Measurements from ENCODE around the gene RASSF8. TPM values are rescaled to one million over a fixed set of nuclear protein-coding genes. Genes with fewer than 3 reads are reported as not detected.

Gene RASSF8
- total and polyA plus RNA-seq, 2 of the 8 experiments (the other 6 are each of a cell fraction or from before 2014, with no cell fraction given), result 6.4 to 46.7 TPM

DNA sequence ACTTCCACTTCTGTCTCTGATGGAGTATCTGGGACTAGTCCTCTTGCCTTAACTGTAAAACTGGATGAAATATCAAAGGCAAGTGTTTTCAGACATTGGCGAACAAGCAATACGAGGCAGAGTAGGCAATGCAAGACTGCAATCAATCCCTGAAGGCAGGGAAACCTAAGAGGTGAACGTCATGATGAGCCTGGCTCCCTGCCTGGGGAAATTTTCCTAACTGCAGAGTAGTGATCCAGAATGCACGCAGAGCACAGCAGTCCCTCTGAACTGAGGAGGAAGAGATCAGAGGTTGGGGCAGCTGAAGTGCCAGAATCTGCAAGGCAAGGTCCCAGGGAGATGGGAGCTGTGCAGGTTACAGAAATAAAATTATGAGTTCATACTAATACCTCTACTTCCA lies 147.9 kb downstream of the RASSF8 start:
- Histone ChIP-seq H4K5ac (ENCODE audit: insufficient read length, low read depth, low read length) (no peak overlapping the region), H2BK5ac (ENCODE audit: low read depth, low read length) (no peak overlapping the region), H3K23me2 (ENCODE audit: low read depth, low read length) (no peaks in the 10 kb centered on the region), H3K79me1 (ENCODE audit: low read depth, low read length) (no peaks in the 10 kb centered on the region), H3K4me3 (ENCODE audit: extremely low read depth in 1 of 4, insufficient read depth in 2 of 4, low read depth in 3 of 4, low read length in 4 of 4) (no peak overlapping the region), H3K9me3 (ENCODE audit: insufficient read depth in 2 of 2, low read depth in 1 of 2, low read length in 1 of 2) (no peaks in the 10 kb centered on the region), H3K18ac (ENCODE audit: extremely low read depth, low read length) (no peak overlapping the region), H3K56ac (replicated peaks; ENCODE audit: insufficient read length, low read depth, low read length) (no peak overlapping the region), H2BK15ac (ENCODE audit: low read length) (no peak overlapping the region), H2AFZ (ENCODE audit: low read length) (no peak overlapping the region), H4K20me1 (replicated peaks in 1 of 2; ENCODE audit: control insufficient read depth in 1 of 2, insufficient read depth in 2 of 2, low read length in 2 of 2) (no peaks in the 10 kb centered on the region), H4K91ac (replicated peaks; ENCODE audit: insufficient read length, low read length) (no peak overlapping the region), H2BK120ac (replicated peaks; ENCODE audit: low read depth, low read length) (no peak overlapping the region), H3K27me3 (replicated peaks in 1 of 4; ENCODE audit: control insufficient read depth in 3 of 4, extremely low read depth in 1 of 4, insufficient read depth in 3 of 4, low read length in 3 of 4) (no peaks in the 10 kb centered on the region; a peak in 1 of 7 replicates), H3K27ac (ENCODE audit: low read depth, low read length) (no peak overlapping the region), H3K14ac (ENCODE audit: insufficient read length) (no peak overlapping the region), H3K79me2 (ENCODE audit: control insufficient read depth in 1 of 2, insufficient read depth in 2 of 2, low read length in 2 of 2) (no peaks in the 10 kb centered on the region), H2BK20ac (ENCODE audit: low read length) (no peak overlapping the region), H3K36me3 (ENCODE audit: control insufficient read depth in 2 of 4, insufficient read depth in 4 of 4, low read length in 3 of 4) (no peaks in the 10 kb centered on the region), H3K4me2 (ENCODE audit: insufficient read depth in 1 of 2, low read depth in 2 of 2, low read length in 2 of 2) (no peak overlapping the region), H3K23ac (ENCODE audit: insufficient read length) (no peak overlapping the region), H3K9ac (replicated peaks in 1 of 4; ENCODE audit: extremely low read depth in 1 of 4, low read depth in 3 of 4, low read length in 3 of 4) (no peak overlapping the region), H3K4me1 (replicated peaks in 1 of 4; ENCODE audit: control insufficient read depth in 3 of 4, insufficient read depth in 4 of 4, low read length in 3 of 4) (peaks cover 0 to 10% (median 4%) of the 10 kb centered on the region in 4 experiments; a peak in 3 of 7 replicates), H4K8ac (ENCODE audit: extremely low read depth, insufficient read depth, low read length) (no peak overlapping the region), H2AK5ac (ENCODE audit: low read depth, low read length) (no peak overlapping the region; the same call in 1 of the 2 replicates), H3K4ac (replicated peaks; ENCODE audit: insufficient read length, low read depth, low read length) (no peak overlapping the region), H2BK12ac (ENCODE audit: low read depth, low read length) (no peak overlapping the region)
- TF ChIP-seq KDM4A (IDR thresholded peaks at IDR 0.05; ENCODE audit: low read depth, low read length, severe bottlenecking) (no peak), TCF12 (IDR thresholded peaks at IDR 0.05; ENCODE audit: low read depth, low read length) (no peak), TAF7 (optimal IDR thresholded peaks at IDR 0.05; ENCODE audit: borderline replicate concordance, low read depth, low read length) (no peak), JUND (IDR thresholded peaks at IDR 0.05; ENCODE audit: low read length) (no peak), HDAC6 (IDR thresholded peaks at IDR 0.05; ENCODE audit: low read depth, low read length) (no peak), POLR2AphosphoS5 (IDR thresholded peaks at IDR 0.05; ENCODE audit: low read depth, low read length) (no peak), RFX5 (IDR thresholded peaks at IDR 0.05; ENCODE audit: borderline replicate concordance, low read depth, low read length) (no peak)
- TF ChIP-seq, protein P1, sequence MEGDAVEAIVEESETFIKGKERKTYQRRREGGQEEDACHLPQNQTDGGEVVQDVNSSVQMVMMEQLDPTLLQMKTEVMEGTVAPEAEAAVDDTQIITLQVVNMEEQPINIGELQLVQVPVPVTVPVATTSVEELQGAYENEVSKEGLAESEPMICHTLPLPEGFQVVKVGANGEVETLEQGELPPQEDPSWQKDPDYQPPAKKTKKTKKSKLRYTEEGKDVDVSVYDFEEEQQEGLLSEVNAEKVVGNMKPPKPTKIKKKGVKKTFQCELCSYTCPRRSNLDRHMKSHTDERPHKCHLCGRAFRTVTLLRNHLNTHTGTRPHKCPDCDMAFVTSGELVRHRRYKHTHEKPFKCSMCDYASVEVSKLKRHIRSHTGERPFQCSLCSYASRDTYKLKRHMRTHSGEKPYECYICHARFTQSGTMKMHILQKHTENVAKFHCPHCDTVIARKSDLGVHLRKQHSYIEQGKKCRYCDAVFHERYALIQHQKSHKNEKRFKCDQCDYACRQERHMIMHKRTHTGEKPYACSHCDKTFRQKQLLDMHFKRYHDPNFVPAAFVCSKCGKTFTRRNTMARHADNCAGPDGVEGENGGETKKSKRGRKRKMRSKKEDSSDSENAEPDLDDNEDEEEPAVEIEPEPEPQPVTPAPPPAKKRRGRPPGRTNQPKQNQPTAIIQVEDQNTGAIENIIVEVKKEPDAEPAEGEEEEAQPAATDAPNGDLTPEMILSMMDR (IDR thresholded peaks at IDR 0.05; ENCODE audit: control extremely low read depth in 1 of 3, insufficient read depth in 1 of 3, low read depth in 1 of 3, low read length in 3 of 3), result no peak
- TF ChIP-seq, protein P2, sequence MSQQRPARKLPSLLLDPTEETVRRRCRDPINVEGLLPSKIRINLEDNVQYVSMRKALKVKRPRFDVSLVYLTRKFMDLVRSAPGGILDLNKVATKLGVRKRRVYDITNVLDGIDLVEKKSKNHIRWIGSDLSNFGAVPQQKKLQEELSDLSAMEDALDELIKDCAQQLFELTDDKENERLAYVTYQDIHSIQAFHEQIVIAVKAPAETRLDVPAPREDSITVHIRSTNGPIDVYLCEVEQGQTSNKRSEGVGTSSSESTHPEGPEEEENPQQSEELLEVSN (IDR thresholded peaks at IDR 0.05), result no peak
- TF ChIP-seq, protein P3, sequence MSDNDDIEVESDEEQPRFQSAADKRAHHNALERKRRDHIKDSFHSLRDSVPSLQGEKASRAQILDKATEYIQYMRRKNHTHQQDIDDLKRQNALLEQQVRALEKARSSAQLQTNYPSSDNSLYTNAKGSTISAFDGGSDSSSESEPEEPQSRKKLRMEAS (IDR thresholded peaks at IDR 0.05), result no peak
- WGBS, 2 experiments (ENCODE audit: extremely low coverage in 1 of 2, insufficient coverage in 1 of 2, insufficient read length in 1 of 2, insufficient replicate concordance in 2 of 2, low coverage in 1 of 2, low lambda C conversion rate in 2 of 2, missing lambda C conversion rate in 1 of 2), result 70% methylated on average over 4 of the region's 4 CpGs; no CpG with 5 or more reads in 1 of the 2 experiments
- POLR2A ChIA-PET (ENCODE audit: partially characterized antibody), result no interaction called here
- no peak for DNase-seq (ENCODE audit: low read depth in 1 of 2, low spot score in 2 of 2)
- CTCF ChIA-PET (ENCODE audit: partially characterized antibody), result interaction anchor here (1.1 kb wide), 1 partner anchor 9 kb away, joined by 4 read pairs; no protein-coding TSS in a partner anchor
- no peak for FAIRE-seq
